ENCODE measurements around the gene GOT1.

DNA sequence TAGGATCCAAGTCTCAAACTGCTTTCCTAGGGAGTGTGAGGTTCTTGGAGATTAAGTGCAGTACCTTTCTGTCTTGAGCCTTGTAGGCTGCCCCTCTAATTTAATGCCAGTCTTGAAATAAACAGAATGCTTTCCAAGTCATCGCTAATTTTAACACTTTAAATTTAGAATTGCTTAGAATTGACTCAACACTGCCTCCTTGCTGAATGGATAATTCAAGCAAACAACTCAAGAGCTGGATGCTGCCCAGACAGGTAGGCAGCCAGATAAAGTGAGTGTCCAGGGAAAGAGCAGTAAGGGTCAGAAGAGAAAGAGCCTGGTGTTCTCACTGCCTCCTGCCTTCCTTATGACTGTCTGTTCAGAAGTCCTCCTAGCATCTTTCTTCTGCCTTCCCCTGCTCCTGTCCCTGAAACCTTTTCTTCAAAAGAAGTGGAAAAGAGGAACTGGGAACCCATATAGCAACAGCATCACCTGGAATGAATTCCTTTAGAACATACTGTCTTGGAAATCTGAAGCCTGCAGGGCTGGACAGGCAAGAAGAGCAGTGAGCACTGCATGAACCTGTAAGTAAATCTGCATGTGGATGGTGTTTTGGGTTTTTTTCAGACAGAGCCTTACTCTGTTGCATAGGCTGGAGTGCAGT, 3.1 kb upstream of the GOT1 start:
- no peak for TF ChIP-seq EZH2phosphoT487 (IDR thresholded peaks at IDR 0.05; ENCODE audit: unreplicated experiment)
- TF ChIP-seq, protein P1, sequence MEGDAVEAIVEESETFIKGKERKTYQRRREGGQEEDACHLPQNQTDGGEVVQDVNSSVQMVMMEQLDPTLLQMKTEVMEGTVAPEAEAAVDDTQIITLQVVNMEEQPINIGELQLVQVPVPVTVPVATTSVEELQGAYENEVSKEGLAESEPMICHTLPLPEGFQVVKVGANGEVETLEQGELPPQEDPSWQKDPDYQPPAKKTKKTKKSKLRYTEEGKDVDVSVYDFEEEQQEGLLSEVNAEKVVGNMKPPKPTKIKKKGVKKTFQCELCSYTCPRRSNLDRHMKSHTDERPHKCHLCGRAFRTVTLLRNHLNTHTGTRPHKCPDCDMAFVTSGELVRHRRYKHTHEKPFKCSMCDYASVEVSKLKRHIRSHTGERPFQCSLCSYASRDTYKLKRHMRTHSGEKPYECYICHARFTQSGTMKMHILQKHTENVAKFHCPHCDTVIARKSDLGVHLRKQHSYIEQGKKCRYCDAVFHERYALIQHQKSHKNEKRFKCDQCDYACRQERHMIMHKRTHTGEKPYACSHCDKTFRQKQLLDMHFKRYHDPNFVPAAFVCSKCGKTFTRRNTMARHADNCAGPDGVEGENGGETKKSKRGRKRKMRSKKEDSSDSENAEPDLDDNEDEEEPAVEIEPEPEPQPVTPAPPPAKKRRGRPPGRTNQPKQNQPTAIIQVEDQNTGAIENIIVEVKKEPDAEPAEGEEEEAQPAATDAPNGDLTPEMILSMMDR (conservative IDR thresholded peaks at IDR 0.05; ENCODE audit: low read depth in 2 of 2): peak; percentile 46 to 52
- TF ChIP-seq POLR2AphosphoS5 (IDR thresholded peaks at IDR 0.05; ENCODE audit: low read depth): no peak
- no peak for TF ChIP-seq STAT1 (IDR thresholded peaks at IDR 0.05; ENCODE audit: unreplicated experiment)
- no peak for TF ChIP-seq ZNF114 (CRISPR knock-in tag; IDR thresholded peaks at IDR 0.05)
- no peak for TF ChIP-seq CREB1 (CRISPR knock-in tag; IDR thresholded peaks at IDR 0.05; ENCODE audit: low read depth)
- TF ChIP-seq EZH2 (IDR thresholded peaks at IDR 0.05; ENCODE audit: low read depth, unreplicated experiment): no peak
- TF ChIP-seq, protein P2, sequence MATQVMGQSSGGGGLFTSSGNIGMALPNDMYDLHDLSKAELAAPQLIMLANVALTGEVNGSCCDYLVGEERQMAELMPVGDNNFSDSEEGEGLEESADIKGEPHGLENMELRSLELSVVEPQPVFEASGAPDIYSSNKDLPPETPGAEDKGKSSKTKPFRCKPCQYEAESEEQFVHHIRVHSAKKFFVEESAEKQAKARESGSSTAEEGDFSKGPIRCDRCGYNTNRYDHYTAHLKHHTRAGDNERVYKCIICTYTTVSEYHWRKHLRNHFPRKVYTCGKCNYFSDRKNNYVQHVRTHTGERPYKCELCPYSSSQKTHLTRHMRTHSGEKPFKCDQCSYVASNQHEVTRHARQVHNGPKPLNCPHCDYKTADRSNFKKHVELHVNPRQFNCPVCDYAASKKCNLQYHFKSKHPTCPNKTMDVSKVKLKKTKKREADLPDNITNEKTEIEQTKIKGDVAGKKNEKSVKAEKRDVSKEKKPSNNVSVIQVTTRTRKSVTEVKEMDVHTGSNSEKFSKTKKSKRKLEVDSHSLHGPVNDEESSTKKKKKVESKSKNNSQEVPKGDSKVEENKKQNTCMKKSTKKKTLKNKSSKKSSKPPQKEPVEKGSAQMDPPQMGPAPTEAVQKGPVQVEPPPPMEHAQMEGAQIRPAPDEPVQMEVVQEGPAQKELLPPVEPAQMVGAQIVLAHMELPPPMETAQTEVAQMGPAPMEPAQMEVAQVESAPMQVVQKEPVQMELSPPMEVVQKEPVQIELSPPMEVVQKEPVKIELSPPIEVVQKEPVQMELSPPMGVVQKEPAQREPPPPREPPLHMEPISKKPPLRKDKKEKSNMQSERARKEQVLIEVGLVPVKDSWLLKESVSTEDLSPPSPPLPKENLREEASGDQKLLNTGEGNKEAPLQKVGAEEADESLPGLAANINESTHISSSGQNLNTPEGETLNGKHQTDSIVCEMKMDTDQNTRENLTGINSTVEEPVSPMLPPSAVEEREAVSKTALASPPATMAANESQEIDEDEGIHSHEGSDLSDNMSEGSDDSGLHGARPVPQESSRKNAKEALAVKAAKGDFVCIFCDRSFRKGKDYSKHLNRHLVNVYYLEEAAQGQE (IDR thresholded peaks at IDR 0.05; ENCODE audit: unreplicated experiment): no peak
- TF ChIP-seq, protein P3, sequence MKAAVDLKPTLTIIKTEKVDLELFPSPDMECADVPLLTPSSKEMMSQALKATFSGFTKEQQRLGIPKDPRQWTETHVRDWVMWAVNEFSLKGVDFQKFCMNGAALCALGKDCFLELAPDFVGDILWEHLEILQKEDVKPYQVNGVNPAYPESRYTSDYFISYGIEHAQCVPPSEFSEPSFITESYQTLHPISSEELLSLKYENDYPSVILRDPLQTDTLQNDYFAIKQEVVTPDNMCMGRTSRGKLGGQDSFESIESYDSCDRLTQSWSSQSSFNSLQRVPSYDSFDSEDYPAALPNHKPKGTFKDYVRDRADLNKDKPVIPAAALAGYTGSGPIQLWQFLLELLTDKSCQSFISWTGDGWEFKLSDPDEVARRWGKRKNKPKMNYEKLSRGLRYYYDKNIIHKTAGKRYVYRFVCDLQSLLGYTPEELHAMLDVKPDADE (IDR thresholded peaks at IDR 0.05): no peak
- TF ChIP-seq ZNF331 (CRISPR knock-in tag; IDR thresholded peaks at IDR 0.05; ENCODE audit: low read depth): no peak
- TF ChIP-seq JUNB (IDR thresholded peaks at IDR 0.05; ENCODE audit: unreplicated experiment): no peak
- no peak for TF ChIP-seq NANOG (IDR thresholded peaks at IDR 0.05; ENCODE audit: borderline replicate concordance)
